Measurements from ENCODE around the gene FARP1.

FARP1 gene

GRCh38 chr13:98204546-98204945 lies 61.7 kb downstream of the FARP1 start:
- H3K4me1 ChIP-seq (ENCODE audit: control insufficient read depth, insufficient read depth, low read length, unreplicated experiment): no peaks in the 10 kb centered on the region
- H3K79me2 ChIP-seq (ENCODE audit: control insufficient read depth, insufficient read depth, low read length, unreplicated experiment): no peaks in the 10 kb centered on the region
- H3K27me3 ChIP-seq (ENCODE audit: insufficient read depth, low read length): no peaks in the 10 kb centered on the region
- no peak overlapping the region for H3K4me3 ChIP-seq (ENCODE audit: low read depth, low read length)
- H3K36me3 ChIP-seq (ENCODE audit: insufficient read depth, low read length): no peaks in the 10 kb centered on the region
- H3K27ac ChIP-seq (ENCODE audit: low read depth, low read length): no peak overlapping the region
- H2AFZ ChIP-seq (ENCODE audit: low read length, unreplicated experiment): no peak overlapping the region

GRCh38 chr13:98206946-98207345 lies 64.1 kb downstream of the FARP1 start:
- Histone ChIP-seq H3K4me1 (ENCODE audit: control insufficient read depth, insufficient read depth, low read length, unreplicated experiment) (no peaks in the 10 kb centered on the region), H3K36me3 (ENCODE audit: insufficient read depth, low read length) (no peaks in the 10 kb centered on the region), H3K27ac (ENCODE audit: low read depth, low read length) (peak overlapping the region; percentile 46), H2AFZ (ENCODE audit: low read length, unreplicated experiment) (no peak overlapping the region), H3K27me3 (ENCODE audit: insufficient read depth, low read length) (no peaks in the 10 kb centered on the region), H3K4me3 (ENCODE audit: low read depth, low read length) (no peak overlapping the region), H3K79me2 (ENCODE audit: control insufficient read depth, insufficient read depth, low read length, unreplicated experiment) (no peaks in the 10 kb centered on the region)

GRCh38 chr13:98207416-98207815 lies 64.5 kb downstream of the FARP1 start:
- H3K27ac ChIP-seq (ENCODE audit: low read depth, low read length): peak overlapping the region; percentile 43; the same call in 1 of the 2 replicates
- no peak overlapping the region for H2AFZ ChIP-seq (ENCODE audit: low read length, unreplicated experiment)
- no peaks in the 10 kb centered on the region for H3K27me3 ChIP-seq (ENCODE audit: insufficient read depth, low read length)
- no peaks in the 10 kb centered on the region for H3K79me2 ChIP-seq (ENCODE audit: control insufficient read depth, insufficient read depth, low read length, unreplicated experiment)
- H3K4me3 ChIP-seq (ENCODE audit: low read depth, low read length): no peak overlapping the region
- H3K36me3 ChIP-seq (ENCODE audit: insufficient read depth, low read length): no peaks in the 10 kb centered on the region
- no peaks in the 10 kb centered on the region for H3K4me1 ChIP-seq (ENCODE audit: control insufficient read depth, insufficient read depth, low read length, unreplicated experiment)

- H3K27me3 ChIP-seq (ENCODE audit: insufficient read depth, low read length): no peaks in the 10 kb centered on the region
- peaks cover under 1% of the 10 kb centered on the region for H3K4me1 ChIP-seq (ENCODE audit: control insufficient read depth, insufficient read depth, low read length, unreplicated experiment)
- no peaks in the 10 kb centered on the region for H3K36me3 ChIP-seq (ENCODE audit: insufficient read depth, low read length)
- H2AFZ ChIP-seq (ENCODE audit: low read length, unreplicated experiment): no peak overlapping the region
- H3K4me3 ChIP-seq (ENCODE audit: low read depth, low read length): no peak overlapping the region
- H3K79me2 ChIP-seq (ENCODE audit: control insufficient read depth, insufficient read depth, low read length, unreplicated experiment): no peaks in the 10 kb centered on the region
- no peak overlapping the region for H3K27ac ChIP-seq (ENCODE audit: low read depth, low read length)
These were observed 65.7 kb downstream of the FARP1 start for GRCh38 chr13:98208606-98209005.

- Histone ChIP-seq H3K27ac (ENCODE audit: low read depth, low read length) (no peak overlapping the region), H3K4me3 (ENCODE audit: low read depth, low read length) (no peak overlapping the region), H3K4me1 (ENCODE audit: control insufficient read depth, insufficient read depth, low read length, unreplicated experiment) (peaks cover 25% of the 10 kb centered on the region), H3K79me2 (ENCODE audit: control insufficient read depth, insufficient read depth, low read length, unreplicated experiment) (no peaks in the 10 kb centered on the region), H2AFZ (ENCODE audit: low read length, unreplicated experiment) (no peak overlapping the region), H3K27me3 (ENCODE audit: insufficient read depth, low read length) (no peaks in the 10 kb centered on the region), H3K36me3 (ENCODE audit: insufficient read depth, low read length) (no peaks in the 10 kb centered on the region)
These were observed 69.9 kb downstream of the FARP1 start for GRCh38 chr13:98212763-98213162.

- Histone ChIP-seq H3K27ac (ENCODE audit: low read depth, low read length) (no peak overlapping the region), H3K27me3 (ENCODE audit: insufficient read depth, low read length) (no peaks in the 10 kb centered on the region), H2AFZ (ENCODE audit: low read length, unreplicated experiment) (no peak overlapping the region), H3K4me3 (ENCODE audit: low read depth, low read length) (no peak overlapping the region), H3K4me1 (ENCODE audit: control insufficient read depth, insufficient read depth, low read length, unreplicated experiment) (peaks cover 25% of the 10 kb centered on the region), H3K79me2 (ENCODE audit: control insufficient read depth, insufficient read depth, low read length, unreplicated experiment) (no peaks in the 10 kb centered on the region), H3K36me3 (ENCODE audit: insufficient read depth, low read length) (no peaks in the 10 kb centered on the region)
These were observed 70.5 kb downstream of the FARP1 start for GRCh38 chr13:98213354-98213753.

GRCh38 chr13:98214008-98214643 lies 71.2 kb downstream of the FARP1 start:
- no peak overlapping the region for H2AFZ ChIP-seq (ENCODE audit: low read length, unreplicated experiment)
- H3K36me3 ChIP-seq (ENCODE audit: insufficient read depth, low read length): no peaks in the 10 kb centered on the region
- no peaks in the 10 kb centered on the region for H3K27me3 ChIP-seq (ENCODE audit: insufficient read depth, low read length)
- H3K27ac ChIP-seq (ENCODE audit: low read depth, low read length): peak overlapping the region; percentile 19; the same call in 1 of the 2 replicates
- peaks cover 25% of the 10 kb centered on the region for H3K4me1 ChIP-seq (ENCODE audit: control insufficient read depth, insufficient read depth, low read length, unreplicated experiment)
- no peak overlapping the region for H3K4me3 ChIP-seq (ENCODE audit: low read depth, low read length)
- no peaks in the 10 kb centered on the region for H3K79me2 ChIP-seq (ENCODE audit: control insufficient read depth, insufficient read depth, low read length, unreplicated experiment)

- H3K27ac ChIP-seq (ENCODE audit: low read depth, low read length): peak overlapping the region; percentile 19; the same call in 1 of the 2 replicates
- H3K4me3 ChIP-seq (ENCODE audit: low read depth, low read length): no peak overlapping the region
- H2AFZ ChIP-seq (ENCODE audit: low read length, unreplicated experiment): no peak overlapping the region
- no peaks in the 10 kb centered on the region for H3K79me2 ChIP-seq (ENCODE audit: control insufficient read depth, insufficient read depth, low read length, unreplicated experiment)
- H3K27me3 ChIP-seq (ENCODE audit: insufficient read depth, low read length): no peaks in the 10 kb centered on the region
- peaks cover 25% of the 10 kb centered on the region for H3K4me1 ChIP-seq (ENCODE audit: control insufficient read depth, insufficient read depth, low read length, unreplicated experiment)
- no peaks in the 10 kb centered on the region for H3K36me3 ChIP-seq (ENCODE audit: insufficient read depth, low read length)
These were observed 71.8 kb downstream of the FARP1 start for GRCh38 chr13:98214707-98215106.

GRCh38 chr13:98215508-98215907 lies 72.6 kb downstream of the FARP1 start:
- H3K27ac ChIP-seq (ENCODE audit: low read depth, low read length): peak overlapping the region; percentile 64

GRCh38 chr13:98216135-98216565 lies 73.3 kb downstream of the FARP1 start:
- H3K4me1 ChIP-seq (ENCODE audit: control insufficient read depth, insufficient read depth, low read length, unreplicated experiment): peaks cover 25% of the 10 kb centered on the region
- no peaks in the 10 kb centered on the region for H3K79me2 ChIP-seq (ENCODE audit: control insufficient read depth, insufficient read depth, low read length, unreplicated experiment)
- no peak overlapping the region for H3K4me3 ChIP-seq (ENCODE audit: low read depth, low read length)
- H3K36me3 ChIP-seq (ENCODE audit: insufficient read depth, low read length): no peaks in the 10 kb centered on the region
- H2AFZ ChIP-seq (ENCODE audit: low read length, unreplicated experiment): no peak overlapping the region
- no peaks in the 10 kb centered on the region for H3K27me3 ChIP-seq (ENCODE audit: insufficient read depth, low read length)
- peak overlapping the region; percentile 64 for H3K27ac ChIP-seq (ENCODE audit: low read depth, low read length)

More at GRCh38 chr13:98215508-98215907, 72.6 kb downstream of the FARP1 start:
- H3K27me3 ChIP-seq (ENCODE audit: insufficient read depth, low read length): no peaks in the 10 kb centered on the region
- no peak overlapping the region for H2AFZ ChIP-seq (ENCODE audit: low read length, unreplicated experiment)
- no peaks in the 10 kb centered on the region for H3K36me3 ChIP-seq (ENCODE audit: insufficient read depth, low read length)
- H3K79me2 ChIP-seq (ENCODE audit: control insufficient read depth, insufficient read depth, low read length, unreplicated experiment): no peaks in the 10 kb centered on the region
- peaks cover 25% of the 10 kb centered on the region for H3K4me1 ChIP-seq (ENCODE audit: control insufficient read depth, insufficient read depth, low read length, unreplicated experiment)
- no peak overlapping the region for H3K4me3 ChIP-seq (ENCODE audit: low read depth, low read length)

GRCh38 chr13:98216711-98217285 lies 73.9 kb downstream of the FARP1 start:
- Histone ChIP-seq H2AFZ (ENCODE audit: low read length, unreplicated experiment) (no peak overlapping the region), H3K27ac (ENCODE audit: low read depth, low read length) (peak overlapping the region; percentile 64), H3K36me3 (ENCODE audit: insufficient read depth, low read length) (no peaks in the 10 kb centered on the region), H3K79me2 (ENCODE audit: control insufficient read depth, insufficient read depth, low read length, unreplicated experiment) (no peaks in the 10 kb centered on the region), H3K4me1 (ENCODE audit: control insufficient read depth, insufficient read depth, low read length, unreplicated experiment) (peaks cover 25% of the 10 kb centered on the region), H3K4me3 (ENCODE audit: low read depth, low read length) (no peak overlapping the region), H3K27me3 (ENCODE audit: insufficient read depth, low read length) (no peaks in the 10 kb centered on the region)

All from ACC112 (cell line).